GM18511 (cell line): Measurements from ENCODE around the gene CGB1.
"Not testable (repeated sequence)": the region's sequence is repeated elsewhere in the genome, so short reads cannot be mapped to it uniquely, and the experiment has no call there.

Source experiments
- ATAC-seq: cut with Tn5 transposase; IDR thresholded peaks from one replicate; pipeline ENCODE4 v1.9.1; 2021; ENCODE audit warnings: mild to moderate bottlenecking, moderate library complexity; ENCODE audit not compliant: unreplicated experiment

The CGB1 gene

GRCh38 chr19:49036815-49037214 lies at the start of gene CGB1:
TSS of gene CGB1 (minus strand) at chr19:49036895. CDS start at chr19:49036711, 184 bp downstream.
- not testable (repeated sequence) for ATAC-seq

- no peak for ATAC-seq
These were observed 49.6 kb upstream of the CGB1 start for GRCh38 chr19:49086296-49086695.

- ATAC-seq, result no peak
These were observed 49.2 kb upstream of the CGB1 start for GRCh38 chr19:49085868-49086232.

DNA sequence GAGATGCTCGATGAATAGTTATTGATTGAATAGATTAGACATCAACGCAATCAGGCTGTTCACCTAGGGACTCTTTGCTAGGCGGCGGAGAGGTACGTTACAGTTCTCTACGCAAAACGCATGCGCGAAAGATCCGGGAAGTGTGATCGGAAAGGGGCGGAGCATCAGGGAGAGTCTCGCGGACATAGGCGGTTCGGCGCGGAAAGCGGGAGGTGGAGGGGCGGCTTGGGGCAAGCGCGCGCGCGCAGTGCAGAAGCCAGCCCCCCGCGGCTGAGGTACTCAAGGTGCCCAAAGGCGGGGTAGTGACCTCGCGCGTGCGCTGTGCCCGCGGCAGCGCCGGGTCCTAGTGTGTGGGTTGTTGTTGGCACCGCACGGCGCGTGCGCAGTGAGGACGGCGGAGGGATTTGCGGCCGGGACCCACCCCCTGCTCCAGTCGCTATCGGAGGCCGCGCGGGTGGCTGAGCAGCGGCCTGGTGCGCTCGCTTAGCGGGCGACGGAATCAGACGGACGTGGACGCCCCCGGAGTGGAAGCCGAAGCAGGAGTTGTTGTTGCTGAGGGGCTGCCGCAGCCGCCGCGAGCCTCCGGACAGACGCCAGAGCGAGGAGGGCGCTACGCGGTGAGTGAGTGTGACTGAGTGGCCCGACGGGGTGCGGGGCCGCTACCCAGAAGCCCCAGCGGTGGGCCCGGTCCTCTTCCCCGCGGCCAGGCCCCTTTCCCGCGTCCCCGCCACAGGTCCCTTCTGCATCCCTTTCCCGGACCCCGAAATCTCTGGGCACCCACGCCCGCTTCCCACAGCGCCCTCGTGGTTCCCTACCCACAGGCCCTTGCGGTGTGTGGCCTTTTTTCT lies 48.5 kb upstream of the CGB1 start, which contains the start of gene SNRNP70:
Gene SNRNP70 (plus strand): TSS at position 432 of the 848 bp plus-strand sequence. CDS start 964 bp downstream, outside the sequence.
- peak; percentile 89 for ATAC-seq

DNA sequence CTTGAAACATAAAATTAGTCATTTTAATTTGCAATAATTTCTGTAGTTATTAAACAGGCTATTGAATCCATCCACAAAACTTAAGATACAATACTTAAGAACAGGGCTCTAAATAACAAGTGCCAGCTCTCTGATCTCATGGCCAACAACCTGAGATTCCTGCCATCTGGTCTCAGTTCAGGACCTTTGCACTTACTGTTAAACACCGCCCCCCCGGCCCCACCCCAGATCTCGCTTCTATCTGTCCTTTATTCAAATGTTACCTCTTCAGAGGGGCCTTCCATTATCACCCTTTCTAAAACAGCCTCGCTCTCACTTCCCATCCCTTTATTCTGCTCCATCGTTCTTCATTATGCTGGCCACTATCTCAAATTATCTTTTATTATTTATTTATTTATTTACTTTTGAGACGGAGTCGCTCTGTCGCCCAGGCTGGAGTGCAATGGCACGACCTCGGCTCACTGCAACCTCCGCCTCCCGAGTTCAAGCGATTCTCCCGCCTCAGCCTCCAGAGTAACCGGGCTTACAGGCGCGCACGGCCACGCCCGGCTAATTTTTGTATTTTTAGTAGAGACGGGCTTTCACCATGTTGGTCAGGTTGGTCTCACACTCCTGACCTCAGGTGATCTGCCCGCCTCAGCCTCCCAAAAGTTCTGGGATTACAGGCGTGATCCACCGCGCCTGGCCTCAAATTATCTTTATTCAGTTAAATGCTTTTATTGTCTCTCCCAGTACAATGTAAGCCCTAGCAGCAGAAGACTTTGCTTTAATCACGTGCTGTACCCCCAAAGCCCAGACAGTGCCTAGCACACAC lies 47.7 kb upstream of the CGB1 start:
- ATAC-seq, result no peak

GRCh38 chr19:49081273-49081672 lies 44.6 kb upstream of the CGB1 start:
- no peak for ATAC-seq

GRCh38 chr19:49080392-49080791 lies 43.7 kb upstream of the CGB1 start:
- ATAC-seq, result no peak

DNA sequence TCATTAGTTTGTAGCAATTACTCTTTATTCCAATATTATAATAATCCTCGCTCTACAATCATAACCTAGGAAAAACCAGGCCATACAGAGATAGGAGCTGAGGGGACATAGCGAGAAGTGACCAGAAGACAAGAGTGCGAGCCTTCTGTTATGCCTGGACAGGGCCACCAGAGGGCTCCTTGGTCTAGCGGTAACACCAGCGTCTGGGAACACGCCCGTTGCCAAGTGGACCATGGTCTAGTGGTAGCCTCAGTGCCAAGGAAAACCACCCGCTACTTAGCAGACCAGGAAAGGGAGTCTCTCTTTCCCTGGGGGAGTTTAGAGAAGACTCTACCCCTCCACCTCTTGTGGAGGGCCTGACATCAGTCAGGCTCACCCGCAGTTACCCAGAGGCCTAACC lies 38.2 kb upstream of the CGB1 start:
- not testable (repeated sequence) for ATAC-seq

DNA sequence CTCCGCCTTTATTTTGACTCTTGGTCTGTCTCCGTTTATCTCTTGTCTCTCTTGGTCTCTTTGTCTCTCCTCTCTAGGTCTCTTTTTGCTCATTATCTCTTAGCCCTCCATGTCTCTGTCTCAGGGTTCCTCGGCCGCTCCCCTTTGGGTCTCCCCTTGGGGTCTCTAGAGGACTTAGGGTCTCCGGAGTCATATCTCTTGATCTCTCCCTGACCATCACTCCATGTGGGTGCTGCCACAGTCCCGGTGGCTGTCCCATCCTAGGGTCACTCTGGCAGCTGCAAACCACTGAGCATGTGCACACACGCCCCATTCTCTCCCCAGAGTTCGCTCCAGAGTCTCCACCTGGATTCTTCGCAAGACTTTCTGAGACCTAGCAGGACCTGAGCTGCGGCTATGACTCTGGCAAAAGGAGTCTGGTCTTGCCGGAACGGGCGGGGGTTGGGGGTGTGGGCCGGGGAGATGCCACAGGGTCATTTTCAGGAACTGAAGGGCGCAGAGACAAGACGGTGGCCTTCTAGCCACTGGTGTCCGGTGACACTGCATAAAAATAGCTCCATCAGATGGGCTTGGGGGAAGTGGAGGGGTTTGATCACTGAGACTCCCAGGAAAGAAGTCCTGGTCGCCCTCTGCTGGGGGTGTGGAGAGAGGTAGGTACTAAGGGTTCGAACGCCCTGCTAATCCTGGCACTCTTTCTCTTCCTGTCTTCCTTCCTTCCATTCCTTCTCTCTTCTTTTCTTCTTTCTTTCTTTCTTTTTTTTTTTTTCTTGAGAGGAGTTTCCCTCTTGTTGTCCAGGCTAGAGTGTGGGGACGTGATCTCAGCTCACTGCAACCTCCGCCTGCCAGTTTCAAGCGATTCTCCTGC lies 37.1 kb upstream of the CGB1 start:
- no peak for ATAC-seq

GRCh38 chr19:49071860-49072547 lies 35.3 kb upstream of the CGB1 start:
- no peak for ATAC-seq

DNA sequence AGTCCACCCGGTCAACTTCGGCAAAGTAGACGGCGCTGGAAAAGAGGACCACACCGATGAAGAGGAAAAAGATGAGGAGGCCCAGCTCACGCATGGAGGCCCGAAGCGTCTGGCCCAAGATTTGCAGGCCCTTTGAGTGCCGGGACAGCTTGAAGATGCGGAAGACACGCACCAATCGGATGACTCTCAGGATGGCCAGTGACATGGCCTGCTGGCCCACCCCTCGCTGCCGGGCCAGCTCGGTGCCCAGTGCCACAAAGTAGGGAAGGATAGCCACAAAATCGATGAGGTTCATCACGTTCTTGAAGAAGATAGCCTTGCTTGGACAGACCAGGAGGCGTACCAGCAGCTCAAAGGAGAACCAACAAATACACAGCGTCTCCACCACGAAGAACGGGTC lies 33.7 kb upstream of the CGB1 start:
- ATAC-seq, result no peak

GRCh38 chr19:49069026-49069425 lies 32.3 kb upstream of the CGB1 start:
- no peak for ATAC-seq

DNA sequence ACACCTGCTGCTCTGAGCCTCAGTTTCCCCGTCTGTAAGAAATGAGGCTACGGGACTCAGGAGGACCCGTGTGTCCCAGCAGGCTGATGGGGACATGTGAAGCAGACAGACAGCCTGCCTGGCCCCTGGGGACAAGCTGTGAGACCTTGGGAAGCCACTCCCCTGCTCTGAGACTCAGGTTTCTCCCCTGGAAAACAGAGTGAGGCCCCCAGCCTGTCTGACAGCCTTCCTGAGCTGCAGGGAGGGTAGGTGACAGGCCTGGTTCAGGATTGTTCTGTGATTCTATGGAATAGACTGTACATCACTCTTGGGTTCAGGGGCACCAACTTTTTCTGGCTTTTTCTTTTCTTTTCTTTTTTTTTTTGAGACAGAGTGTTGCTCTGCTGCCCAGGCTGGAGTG lies 30.9 kb upstream of the CGB1 start:
- no peak for ATAC-seq

GRCh38 chr19:49065905-49066512 lies 29.3 kb upstream of the CGB1 start:
- no peak for ATAC-seq

DNA sequence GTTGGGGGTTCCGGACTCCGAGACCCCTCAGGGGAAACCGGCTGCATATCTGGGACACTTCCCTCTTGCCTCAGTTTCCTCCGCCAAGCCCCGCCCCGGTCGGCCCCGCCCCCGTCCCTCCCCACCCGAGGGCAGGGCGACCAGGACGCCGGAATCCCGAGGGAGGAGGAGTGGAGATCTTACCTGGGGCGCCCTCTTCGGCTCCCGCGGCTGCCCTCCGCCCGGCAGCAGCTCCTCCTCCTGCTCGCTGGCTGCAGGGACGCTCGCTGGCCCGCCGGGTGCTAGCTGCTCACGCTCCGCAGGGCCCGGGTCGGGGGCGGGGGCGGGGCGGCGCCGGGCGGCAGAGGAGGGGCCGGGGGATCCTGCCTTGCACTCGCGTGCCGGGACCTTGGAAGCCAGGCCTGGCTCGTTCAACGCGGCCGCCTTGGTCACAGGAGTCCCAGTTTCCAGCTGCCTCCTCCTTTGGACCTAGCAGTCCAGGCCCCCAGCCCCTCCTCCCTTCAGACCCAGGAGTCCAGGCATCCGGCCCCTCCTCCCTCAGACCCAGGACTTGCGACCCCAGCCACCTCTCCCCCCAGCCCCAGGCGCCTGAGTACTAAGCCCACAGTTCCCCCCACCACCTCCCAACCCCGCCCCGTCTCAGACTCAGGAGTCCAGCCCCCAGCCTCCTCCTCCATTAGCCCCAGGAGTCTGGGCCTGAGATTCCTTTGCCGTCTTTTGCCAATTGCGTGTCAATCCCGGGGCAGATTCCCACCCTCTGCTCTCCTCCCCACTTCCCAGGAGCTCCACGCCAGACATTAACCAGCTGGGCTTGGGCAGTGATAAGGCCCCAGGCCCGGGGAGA lies 28.3 kb upstream of the CGB1 start, which contains the start of gene NTF4:
Gene NTF4 (minus strand): TSS at position 51 of the 844 bp plus-strand sequence. CDS start 2,821 bp downstream, outside the sequence.
- no peak for ATAC-seq

GRCh38 chr19:49064029-49064629 lies 27.4 kb upstream of the CGB1 start:
- ATAC-seq, result no peak

GRCh38 chr19:49061445-49061844 lies 24.8 kb upstream of the CGB1 start:
- no peak for ATAC-seq

DNA sequence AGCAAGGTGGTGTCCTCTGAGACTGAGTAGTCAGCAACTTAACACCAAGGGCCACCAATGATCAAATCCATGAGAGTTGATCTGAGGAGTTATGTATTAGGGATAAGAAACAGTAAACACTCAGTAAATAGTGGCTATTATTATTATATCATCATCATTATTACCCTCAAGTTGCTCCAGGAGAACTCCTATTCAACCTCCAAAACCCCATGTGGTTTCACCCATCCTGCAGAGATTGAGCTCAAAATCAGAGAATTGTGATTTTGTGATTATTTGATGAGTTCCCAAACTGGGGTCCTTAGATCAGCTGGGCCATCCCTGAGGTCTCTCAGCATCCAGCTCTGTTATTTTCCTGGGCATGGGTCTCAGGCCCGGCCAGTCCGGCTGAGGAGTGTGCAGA lies 24.3 kb upstream of the CGB1 start:
- ATAC-seq, result no peak
